Measurements from ENCODE around the gene EIF2S1. TPM values are rescaled to one million over a fixed set of nuclear protein-coding genes. Genes with fewer than 3 reads are reported as not detected.
"Not testable (repeated sequence)": the region's sequence is repeated elsewhere in the genome, so short reads cannot be mapped to it uniquely, and the experiment has no call there.

The EIF2S1 gene
- 52.6 to 55.4 TPM (median 54.7 TPM) in 3 replicates for total RNA-seq

DNA sequence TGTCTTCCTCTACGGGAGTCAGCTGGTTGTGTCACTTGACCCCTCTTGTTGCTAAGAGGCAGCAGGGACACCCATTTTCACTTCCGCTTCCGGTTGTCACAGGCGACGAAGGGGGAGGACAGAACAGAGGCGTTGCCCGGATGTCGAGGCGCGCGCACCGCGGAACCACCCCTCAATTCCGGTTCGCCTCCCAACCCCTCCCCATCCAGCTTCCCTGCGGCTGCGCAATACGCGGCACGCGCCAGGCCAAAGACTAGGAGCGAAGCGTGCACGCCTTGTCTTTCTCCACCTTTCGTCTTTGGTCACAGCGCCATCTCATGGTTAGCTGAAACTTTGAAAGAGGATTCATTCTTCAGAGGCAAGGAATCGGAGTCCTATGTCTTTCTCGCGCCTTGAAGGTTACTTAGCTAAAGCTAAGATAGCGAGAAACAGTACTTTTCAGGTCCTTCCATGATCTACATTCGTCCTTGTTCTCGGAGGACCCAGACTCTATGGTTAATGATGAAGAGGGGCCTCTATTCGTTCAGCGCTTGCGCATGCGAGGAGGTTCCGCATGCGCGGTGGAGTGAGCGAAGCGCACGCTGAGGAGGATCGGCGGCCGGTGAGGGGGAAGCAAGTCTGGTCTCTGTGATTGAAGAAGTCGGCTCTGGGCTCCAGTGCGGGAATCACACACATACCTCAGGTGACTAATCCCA, at the start of gene EIF2S1, which contains the start of gene ATP6V1D:
TSS of gene EIF2S1 (plus strand) at position 554 of the 695 bp plus-strand sequence. CDS start 4,440 bp downstream, outside the sequence.
TSS of gene ATP6V1D (minus strand) at position 30 of the 695 bp plus-strand sequence. CDS start 106 bp downstream, outside the sequence.
- Mint-ChIP-seq H3K4me1 (peaks cover 36% of the 10 kb centered on the region), H3K27ac (peak within 1 kb of the TSS; percentile 99), H3K4me3 (peak within 1 kb of the TSS; percentile 98), H3K36me3 (no peaks in the 10 kb centered on the region), H3K27me3 (ENCODE audit: low read depth) (no peaks in the 10 kb centered on the region), H3K9me3 (no peaks in the 10 kb centered on the region)
- peak; percentile 98 to 99 for DNase-seq (ENCODE audit: low spot score in 2 of 2, unreplicated experiment in 2 of 2)
- TF ChIP-seq, protein P1, sequence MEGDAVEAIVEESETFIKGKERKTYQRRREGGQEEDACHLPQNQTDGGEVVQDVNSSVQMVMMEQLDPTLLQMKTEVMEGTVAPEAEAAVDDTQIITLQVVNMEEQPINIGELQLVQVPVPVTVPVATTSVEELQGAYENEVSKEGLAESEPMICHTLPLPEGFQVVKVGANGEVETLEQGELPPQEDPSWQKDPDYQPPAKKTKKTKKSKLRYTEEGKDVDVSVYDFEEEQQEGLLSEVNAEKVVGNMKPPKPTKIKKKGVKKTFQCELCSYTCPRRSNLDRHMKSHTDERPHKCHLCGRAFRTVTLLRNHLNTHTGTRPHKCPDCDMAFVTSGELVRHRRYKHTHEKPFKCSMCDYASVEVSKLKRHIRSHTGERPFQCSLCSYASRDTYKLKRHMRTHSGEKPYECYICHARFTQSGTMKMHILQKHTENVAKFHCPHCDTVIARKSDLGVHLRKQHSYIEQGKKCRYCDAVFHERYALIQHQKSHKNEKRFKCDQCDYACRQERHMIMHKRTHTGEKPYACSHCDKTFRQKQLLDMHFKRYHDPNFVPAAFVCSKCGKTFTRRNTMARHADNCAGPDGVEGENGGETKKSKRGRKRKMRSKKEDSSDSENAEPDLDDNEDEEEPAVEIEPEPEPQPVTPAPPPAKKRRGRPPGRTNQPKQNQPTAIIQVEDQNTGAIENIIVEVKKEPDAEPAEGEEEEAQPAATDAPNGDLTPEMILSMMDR (IDR thresholded peaks at IDR 0.05; ENCODE audit: unreplicated experiment) = peak; percentile 68

- Mint-ChIP-seq H3K27ac (no peak overlapping the region), H3K27me3 (ENCODE audit: low read depth) (no peaks in the 10 kb centered on the region), H3K9me3 (no peaks in the 10 kb centered on the region), H3K36me3 (peaks cover 21% of the 10 kb centered on the region), H3K4me1 (no peaks in the 10 kb centered on the region), H3K4me3 (no peak overlapping the region)
- DNase-seq (ENCODE audit: low spot score in 2 of 2, unreplicated experiment in 2 of 2) = no peak
- TF ChIP-seq, protein P1 (IDR thresholded peaks at IDR 0.05; ENCODE audit: unreplicated experiment) = no peak
Observed at GRCh38 chr14:67311868-67312267, 48.3 kb upstream of the EIF2S1 start.

GRCh38 chr14:67313153-67313552, 47.0 kb upstream of the EIF2S1 start:
- no peak for DNase-seq (ENCODE audit: low spot score in 2 of 2, unreplicated experiment in 2 of 2)
- Mint-ChIP-seq H3K4me3 (no peak overlapping the region), H3K36me3 (peaks cover 19% of the 10 kb centered on the region), H3K9me3 (no peaks in the 10 kb centered on the region), H3K27me3 (ENCODE audit: low read depth) (no peaks in the 10 kb centered on the region), H3K27ac (no peak overlapping the region), H3K4me1 (peaks cover 4% of the 10 kb centered on the region)
- TF ChIP-seq, protein P1 (IDR thresholded peaks at IDR 0.05; ENCODE audit: unreplicated experiment) = no peak

DNA sequence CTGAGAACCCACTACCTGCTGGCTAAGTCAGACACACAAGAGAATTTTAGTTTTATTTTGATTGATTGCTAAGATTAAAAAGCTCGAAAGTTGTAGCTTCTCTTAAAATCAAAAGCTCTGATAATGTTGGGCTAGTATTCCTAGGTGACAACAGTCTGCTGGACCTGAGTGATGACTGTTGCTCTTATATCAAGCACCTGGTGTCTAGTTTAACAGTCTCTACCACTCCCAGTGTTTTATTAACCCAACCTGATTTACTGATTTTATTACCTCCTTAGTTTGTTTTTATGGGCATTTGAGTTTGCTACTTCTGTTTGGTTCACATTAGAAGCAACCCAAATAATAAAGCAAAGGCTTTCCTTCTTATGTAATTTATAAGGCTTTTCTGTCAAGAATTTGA, 42.3 kb upstream of the EIF2S1 start:
- DNase-seq (ENCODE audit: low spot score in 2 of 2, unreplicated experiment in 2 of 2) = no peak
- Mint-ChIP-seq H3K4me1 (peaks cover 10% of the 10 kb centered on the region), H3K4me3 (no peak overlapping the region), H3K36me3 (peaks cover 16% of the 10 kb centered on the region), H3K27ac (no peak overlapping the region), H3K27me3 (ENCODE audit: low read depth) (no peaks in the 10 kb centered on the region), H3K9me3 (no peaks in the 10 kb centered on the region)
- TF ChIP-seq, protein P1 (IDR thresholded peaks at IDR 0.05; ENCODE audit: unreplicated experiment) = no peak

- H3K27me3 Mint-ChIP-seq (ENCODE audit: low read depth) = no peaks in the 10 kb centered on the region
- no peak for DNase-seq (ENCODE audit: low spot score in 2 of 2, unreplicated experiment in 2 of 2)
- peaks cover 10% of the 10 kb centered on the region for H3K4me1 Mint-ChIP-seq
- no peak overlapping the region for H3K4me3 Mint-ChIP-seq
- H3K9me3 Mint-ChIP-seq = no peaks in the 10 kb centered on the region
- no peak overlapping the region for H3K27ac Mint-ChIP-seq
- TF ChIP-seq, protein P1 (IDR thresholded peaks at IDR 0.05; ENCODE audit: unreplicated experiment) = no peak
- peaks cover 8% of the 10 kb centered on the region for H3K36me3 Mint-ChIP-seq
Observed at GRCh38 chr14:67319142-67319541, 41.0 kb upstream of the EIF2S1 start.

GRCh38 chr14:67329666-67330065, 30.5 kb upstream of the EIF2S1 start:
- not testable (repeated sequence) for DNase-seq (ENCODE audit: low spot score in 2 of 2, unreplicated experiment in 2 of 2); H3K4me1 Mint-ChIP-seq; H3K27ac Mint-ChIP-seq; H3K4me3 Mint-ChIP-seq; H3K9me3 Mint-ChIP-seq; H3K27me3 Mint-ChIP-seq (ENCODE audit: low read depth)
- H3K36me3 Mint-ChIP-seq = peaks cover 48% of the 10 kb centered on the region
